Upper lobe of left lung (tissue), 6 donors: Measurements from ENCODE around the gene SNRPA. TPM values are rescaled to one million over a fixed set of nuclear protein-coding genes. Genes with fewer than 3 reads are reported as not detected.
"Not testable (repeated sequence)": the region's sequence is repeated elsewhere in the genome, so short reads cannot be mapped to it uniquely, and the experiment has no call there.

Source experiments
- ATAC-seq, 2 donors: fragments of 200-7000 bp; cut with Tn5 transposase; one replicate each; pipeline ENCODE4 v1.9.1; 2022; ENCODE audit warnings: mild to moderate bottlenecking in 2 of 2, moderate library complexity in 2 of 2; ENCODE audit not compliant: low FRiP score in 2 of 2
- DNase-seq, 2 donors: peaks; one replicate each; pipeline ENCODE4 v3.0.0-alpha.2; 2019 to 2020
- H3K27ac ChIP-seq, 4 donors: fragments of 200-600 bp; sonication (generic); one replicate each; pipeline ENCODE4 v1.5.1; 2016 to 2019
- H3K27me3 ChIP-seq, 4 donors: fragments of 200-600 bp; sonication (generic); one replicate each; pipeline ENCODE4 v1.5.1; 2017 to 2019
- H3K36me3 ChIP-seq, 4 donors: fragments of 200-600 bp; sonication (generic); one replicate each; pipeline ENCODE4 v1.5.1; 2016 to 2019
- H3K4me1 ChIP-seq, 4 donors: fragments of 200-600 bp; sonication (generic); one replicate each; pipeline ENCODE4 v1.5.1; 2018 to 2019
- H3K4me3 ChIP-seq, 4 donors: fragments of 200-600 bp; sonication (generic); one replicate each; pipeline ENCODE4 v1.5.1; 2017 to 2019; ENCODE audit warnings: mild to moderate bottlenecking in 2 of 4, moderate library complexity in 1 of 4
- H3K9me3 ChIP-seq, 4 donors: fragments of 200-600 bp; sonication (generic); one replicate each; pipeline ENCODE4 v1.5.1; 2018 to 2019
- CTCF ChIP-seq, 6 experiments: fragments of 450-650 bp in 4 of 6; fragments of 200-600 bp in 2 of 6; sonication (generic) in 2 of 6; IDR thresholded peaks; one replicate each; pipeline ENCODE4 v1.5.1; 2016 to 2019; ENCODE audit warnings: antibody characterized with exemption in 6 of 6
- EP300 ChIP-seq, 4 donors: sonication (generic); formaldehyde crosslinking; IDR thresholded peaks; one replicate each; pipeline ENCODE4 v1.5.1; 2017; ENCODE audit warnings: antibody characterized with exemption in 4 of 4, control low read depth in 2 of 4
- POLR2A ChIP-seq, 4 donors: fragments of 450-650 bp; IDR thresholded peaks; one replicate each; pipeline ENCODE4 v1.5.1; 2016 to 2017; ENCODE audit warnings: antibody characterized with exemption in 4 of 4, mild to moderate bottlenecking in 2 of 4
- POLR2AphosphoS5 ChIP-seq, 2 donors: sonication (generic); formaldehyde crosslinking; IDR thresholded peaks; one replicate each; pipeline ENCODE4 v1.5.1; 2017; ENCODE audit warnings: antibody characterized with exemption in 2 of 2
- WGBS, 2 donors: methylation state at CpG; one replicate each; pipeline ENCODE4 v1.1.5; 2017 to 2018; 5-methylcytosine and 5-hydroxymethylcytosine counted together
- total RNA-seq, 6 donors: library from RNA; depleted of rRNA in 4 of 6; stranded (reverse); fragments of >200 nt in 4 of 6; gene quantifications; one replicate each; pipeline versions ENCODE4 v1.1.0 to v1.2.1, GENCODE V29; 2016 to 2021
- donor health status: DM: no; HTN: no; CAD: no; lungs with moderate emphysema.
- donor health status: DM: no; HTN: yes; CAD: no; lungs with severe emphysema.

The SNRPA gene
- total RNA-seq, 6 donors from 2014 or later: 32.4 to 90.1 (median 55.3) TPM

- no peak for TF ChIP-seq CTCF (IDR thresholded peaks at IDR 0.05)
- TF ChIP-seq POLR2A (IDR thresholded peaks at IDR 0.05): no peak
- TF ChIP-seq EP300 (IDR thresholded peaks at IDR 0.05): no peak
- TF ChIP-seq POLR2AphosphoS5 (IDR thresholded peaks at IDR 0.05): no peak
- Histone ChIP-seq H3K9me3 (no peaks in the 10 kb centered on the region), H3K27me3 (no peaks in the 10 kb centered on the region), H3K27ac (peak overlapping the region in 3 of 4 donors; percentile 4 to 61 (median 54)), H3K4me3 (no peak overlapping the region), H3K4me1 (peaks cover 0 to 5% (median 0%) of the 10 kb centered on the region in 4 donors), H3K36me3 (peaks cover 13 to 36% (median 31%) of the 10 kb centered on the region in 4 donors)
- DNase-seq (no peak), ATAC-seq (peak in 1 of 2 donors; percentile 71)
- WGBS, 2 donors: 51 to 72% methylated on average over 5 of the region's 5 CpGs
These were observed 17.9 kb downstream of the SNRPA start for GRCh38 chr19:40768869-40769268.

GRCh38 chr19:40771101-40771862 lies 20.3 kb downstream of the SNRPA start:
- not testable (repeated sequence) for H3K27me3 ChIP-seq, H3K4me1 ChIP-seq, H3K4me3 ChIP-seq, ATAC-seq, DNase-seq, H3K27ac ChIP-seq, H3K9me3 ChIP-seq
- H3K36me3 ChIP-seq: peaks cover 0 to 12% (median 7%) of the 10 kb centered on the region in 4 donors
- WGBS, 2 donors: 95 to 98% methylated on average over 10 of the region's 10 CpGs

- H3K36me3 ChIP-seq: no peaks in the 10 kb centered on the region
- TF ChIP-seq POLR2AphosphoS5 (IDR thresholded peaks at IDR 0.05) (no peak), POLR2A (IDR thresholded peaks at IDR 0.05) (no peak), CTCF (IDR thresholded peaks at IDR 0.05) (no peak), EP300 (IDR thresholded peaks at IDR 0.05) (no peak)
- peak within 1 kb of the TSS in 2 of 4 donors; percentile 98 for H3K27ac ChIP-seq
- H3K27me3 ChIP-seq: no peaks in the 10 kb centered on the region
- H3K4me3 ChIP-seq: no peak within 1 kb of the TSS
- no peaks in the 10 kb centered on the region for H3K9me3 ChIP-seq
- ATAC-seq (no peak), DNase-seq (no peak)
- peaks cover 13 to 20% (median 18%) of the 10 kb centered on the region in 4 donors for H3K4me1 ChIP-seq
- 89 to 90% methylated on average over 9 of the region's 9 CpGs for whole genome bisulfite sequencing, 2 donors
These were observed 24.1 kb downstream of the SNRPA start, which contains the start of gene MIA for GRCh38 chr19:40774916-40775631. Gene MIA, plus strand, starts transcription at chr19:40775521. Its CDS starts 22 bp downstream, at chr19:40775543.

GRCh38 chr19:40775632-40776022 lies 24.6 kb downstream of the SNRPA start:
- no peak overlapping the region for H3K27ac ChIP-seq
- no peaks in the 10 kb centered on the region for H3K9me3 ChIP-seq
- H3K27me3 ChIP-seq: no peaks in the 10 kb centered on the region
- TF ChIP-seq CTCF (IDR thresholded peaks at IDR 0.05) (no peak), EP300 (IDR thresholded peaks at IDR 0.05) (no peak), POLR2A (IDR thresholded peaks at IDR 0.05) (no peak), POLR2AphosphoS5 (IDR thresholded peaks at IDR 0.05) (no peak)
- no peak for DNase-seq
- 91 to 94% methylated on average over 10 of the region's 10 CpGs for WGBS, 2 donors
- no peaks in the 10 kb centered on the region for H3K36me3 ChIP-seq
- no peak for ATAC-seq
- no peak overlapping the region for H3K4me3 ChIP-seq
- H3K4me1 ChIP-seq: peaks cover 13 to 20% (median 18%) of the 10 kb centered on the region in 4 donors

- ATAC-seq: no peak
- peaks cover 13 to 20% (median 18%) of the 10 kb centered on the region in 4 donors for H3K4me1 ChIP-seq
- TF ChIP-seq POLR2AphosphoS5 (IDR thresholded peaks at IDR 0.05) (no peak), POLR2A (IDR thresholded peaks at IDR 0.05) (no peak), CTCF (IDR thresholded peaks at IDR 0.05) (no peak), EP300 (IDR thresholded peaks at IDR 0.05) (no peak)
- peak overlapping the region in 3 of 4 donors; percentile 92 to 98 (median 98) for H3K27ac ChIP-seq
- WGBS, 2 donors: 74 to 88% methylated on average over 7 of the region's 7 CpGs
- H3K36me3 ChIP-seq: no peaks in the 10 kb centered on the region
- no peak overlapping the region for H3K4me3 ChIP-seq
- no peaks in the 10 kb centered on the region for H3K27me3 ChIP-seq
- H3K9me3 ChIP-seq: no peaks in the 10 kb centered on the region
- no peak for DNase-seq
These were observed 25.4 kb downstream of the SNRPA start for GRCh38 chr19:40776364-40776763.
